ENCODE data around the gene GAREM1.

DNA sequence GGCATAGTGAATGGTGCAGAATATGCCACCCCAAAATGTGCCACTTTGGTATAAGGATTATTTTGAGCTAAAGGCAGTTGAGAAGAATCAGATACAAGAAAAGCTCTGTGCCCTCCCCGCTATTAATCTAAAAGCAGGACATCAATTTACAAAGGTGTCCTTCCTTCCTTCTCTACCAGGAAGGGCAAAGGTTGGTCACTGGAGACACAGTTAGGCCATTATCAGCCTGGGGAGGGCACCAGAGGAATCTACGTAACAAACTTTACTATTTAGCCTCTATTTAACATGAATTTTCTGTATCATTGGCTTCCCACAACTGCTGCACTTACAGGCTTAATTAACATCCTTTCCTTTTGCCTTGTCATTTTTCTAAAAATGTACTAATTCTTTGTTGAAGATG, 228.3 kb downstream of the GAREM1 start:
- TF ChIP-seq, protein P1, sequence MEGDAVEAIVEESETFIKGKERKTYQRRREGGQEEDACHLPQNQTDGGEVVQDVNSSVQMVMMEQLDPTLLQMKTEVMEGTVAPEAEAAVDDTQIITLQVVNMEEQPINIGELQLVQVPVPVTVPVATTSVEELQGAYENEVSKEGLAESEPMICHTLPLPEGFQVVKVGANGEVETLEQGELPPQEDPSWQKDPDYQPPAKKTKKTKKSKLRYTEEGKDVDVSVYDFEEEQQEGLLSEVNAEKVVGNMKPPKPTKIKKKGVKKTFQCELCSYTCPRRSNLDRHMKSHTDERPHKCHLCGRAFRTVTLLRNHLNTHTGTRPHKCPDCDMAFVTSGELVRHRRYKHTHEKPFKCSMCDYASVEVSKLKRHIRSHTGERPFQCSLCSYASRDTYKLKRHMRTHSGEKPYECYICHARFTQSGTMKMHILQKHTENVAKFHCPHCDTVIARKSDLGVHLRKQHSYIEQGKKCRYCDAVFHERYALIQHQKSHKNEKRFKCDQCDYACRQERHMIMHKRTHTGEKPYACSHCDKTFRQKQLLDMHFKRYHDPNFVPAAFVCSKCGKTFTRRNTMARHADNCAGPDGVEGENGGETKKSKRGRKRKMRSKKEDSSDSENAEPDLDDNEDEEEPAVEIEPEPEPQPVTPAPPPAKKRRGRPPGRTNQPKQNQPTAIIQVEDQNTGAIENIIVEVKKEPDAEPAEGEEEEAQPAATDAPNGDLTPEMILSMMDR (IDR thresholded peaks at IDR 0.05; ENCODE audit: low read depth, low read length, missing input control) = no peak
- TF ChIP-seq, protein P2, sequence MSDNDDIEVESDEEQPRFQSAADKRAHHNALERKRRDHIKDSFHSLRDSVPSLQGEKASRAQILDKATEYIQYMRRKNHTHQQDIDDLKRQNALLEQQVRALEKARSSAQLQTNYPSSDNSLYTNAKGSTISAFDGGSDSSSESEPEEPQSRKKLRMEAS (IDR thresholded peaks at IDR 0.05) = no peak
- no peak for TF ChIP-seq RAD21 (IDR thresholded peaks at IDR 0.05)
